Measurements from ENCODE around the gene DEUP1.

- TF ChIP-seq POLR2AphosphoS5 (IDR thresholded peaks at IDR 0.05; ENCODE audit: low read depth, low read length) (no peak), SIN3A (IDR thresholded peaks at IDR 0.05; ENCODE audit: borderline replicate concordance, insufficient read depth, low read length) (no peak), TAF1 (IDR thresholded peaks at IDR 0.05; ENCODE audit: borderline replicate concordance, insufficient read depth, low read length) (no peak)
- TF ChIP-seq, protein P1, sequence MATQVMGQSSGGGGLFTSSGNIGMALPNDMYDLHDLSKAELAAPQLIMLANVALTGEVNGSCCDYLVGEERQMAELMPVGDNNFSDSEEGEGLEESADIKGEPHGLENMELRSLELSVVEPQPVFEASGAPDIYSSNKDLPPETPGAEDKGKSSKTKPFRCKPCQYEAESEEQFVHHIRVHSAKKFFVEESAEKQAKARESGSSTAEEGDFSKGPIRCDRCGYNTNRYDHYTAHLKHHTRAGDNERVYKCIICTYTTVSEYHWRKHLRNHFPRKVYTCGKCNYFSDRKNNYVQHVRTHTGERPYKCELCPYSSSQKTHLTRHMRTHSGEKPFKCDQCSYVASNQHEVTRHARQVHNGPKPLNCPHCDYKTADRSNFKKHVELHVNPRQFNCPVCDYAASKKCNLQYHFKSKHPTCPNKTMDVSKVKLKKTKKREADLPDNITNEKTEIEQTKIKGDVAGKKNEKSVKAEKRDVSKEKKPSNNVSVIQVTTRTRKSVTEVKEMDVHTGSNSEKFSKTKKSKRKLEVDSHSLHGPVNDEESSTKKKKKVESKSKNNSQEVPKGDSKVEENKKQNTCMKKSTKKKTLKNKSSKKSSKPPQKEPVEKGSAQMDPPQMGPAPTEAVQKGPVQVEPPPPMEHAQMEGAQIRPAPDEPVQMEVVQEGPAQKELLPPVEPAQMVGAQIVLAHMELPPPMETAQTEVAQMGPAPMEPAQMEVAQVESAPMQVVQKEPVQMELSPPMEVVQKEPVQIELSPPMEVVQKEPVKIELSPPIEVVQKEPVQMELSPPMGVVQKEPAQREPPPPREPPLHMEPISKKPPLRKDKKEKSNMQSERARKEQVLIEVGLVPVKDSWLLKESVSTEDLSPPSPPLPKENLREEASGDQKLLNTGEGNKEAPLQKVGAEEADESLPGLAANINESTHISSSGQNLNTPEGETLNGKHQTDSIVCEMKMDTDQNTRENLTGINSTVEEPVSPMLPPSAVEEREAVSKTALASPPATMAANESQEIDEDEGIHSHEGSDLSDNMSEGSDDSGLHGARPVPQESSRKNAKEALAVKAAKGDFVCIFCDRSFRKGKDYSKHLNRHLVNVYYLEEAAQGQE (IDR thresholded peaks at IDR 0.05; ENCODE audit: insufficient read depth in 1 of 2, low read depth in 2 of 2, low read length in 2 of 2): no peak
These were observed 149.7 kb downstream of the DEUP1 start for GRCh38 chr11:93480256-93480655.
